ENCODE results near the gene KDM5B.

GRCh38 chr1:202752774-202753173, 55.4 kb downstream of the KDM5B start:
- TF ChIP-seq POLR2AphosphoS5 (IDR thresholded peaks at IDR 0.05): no peak
- TF ChIP-seq, protein P1, sequence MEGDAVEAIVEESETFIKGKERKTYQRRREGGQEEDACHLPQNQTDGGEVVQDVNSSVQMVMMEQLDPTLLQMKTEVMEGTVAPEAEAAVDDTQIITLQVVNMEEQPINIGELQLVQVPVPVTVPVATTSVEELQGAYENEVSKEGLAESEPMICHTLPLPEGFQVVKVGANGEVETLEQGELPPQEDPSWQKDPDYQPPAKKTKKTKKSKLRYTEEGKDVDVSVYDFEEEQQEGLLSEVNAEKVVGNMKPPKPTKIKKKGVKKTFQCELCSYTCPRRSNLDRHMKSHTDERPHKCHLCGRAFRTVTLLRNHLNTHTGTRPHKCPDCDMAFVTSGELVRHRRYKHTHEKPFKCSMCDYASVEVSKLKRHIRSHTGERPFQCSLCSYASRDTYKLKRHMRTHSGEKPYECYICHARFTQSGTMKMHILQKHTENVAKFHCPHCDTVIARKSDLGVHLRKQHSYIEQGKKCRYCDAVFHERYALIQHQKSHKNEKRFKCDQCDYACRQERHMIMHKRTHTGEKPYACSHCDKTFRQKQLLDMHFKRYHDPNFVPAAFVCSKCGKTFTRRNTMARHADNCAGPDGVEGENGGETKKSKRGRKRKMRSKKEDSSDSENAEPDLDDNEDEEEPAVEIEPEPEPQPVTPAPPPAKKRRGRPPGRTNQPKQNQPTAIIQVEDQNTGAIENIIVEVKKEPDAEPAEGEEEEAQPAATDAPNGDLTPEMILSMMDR (IDR thresholded peaks at IDR 0.05): no peak

All from prostate gland (tissue), 2 donors.